Activated CD4-positive, alpha-beta T cell treated with anti-CD3 and anti-CD28 coated beads, Interleukin-10, Interleukin-2, amounts not matched to agents 100 ng/mL and 50 ng/mL, durations not matched to agents 16 hours and 8 hours (primary cell): Measurements from ENCODE around the gene FANCE.
"Not testable (repeated sequence)": the region's sequence is repeated elsewhere in the genome, so short reads cannot be mapped to it uniquely, and the experiment has no call there.

ENCODE experiments used
- DNase-seq: peaks from one replicate; pipeline ENCODE4 v3.0.0-alpha.2; 2020

Gene FANCE

DNA sequence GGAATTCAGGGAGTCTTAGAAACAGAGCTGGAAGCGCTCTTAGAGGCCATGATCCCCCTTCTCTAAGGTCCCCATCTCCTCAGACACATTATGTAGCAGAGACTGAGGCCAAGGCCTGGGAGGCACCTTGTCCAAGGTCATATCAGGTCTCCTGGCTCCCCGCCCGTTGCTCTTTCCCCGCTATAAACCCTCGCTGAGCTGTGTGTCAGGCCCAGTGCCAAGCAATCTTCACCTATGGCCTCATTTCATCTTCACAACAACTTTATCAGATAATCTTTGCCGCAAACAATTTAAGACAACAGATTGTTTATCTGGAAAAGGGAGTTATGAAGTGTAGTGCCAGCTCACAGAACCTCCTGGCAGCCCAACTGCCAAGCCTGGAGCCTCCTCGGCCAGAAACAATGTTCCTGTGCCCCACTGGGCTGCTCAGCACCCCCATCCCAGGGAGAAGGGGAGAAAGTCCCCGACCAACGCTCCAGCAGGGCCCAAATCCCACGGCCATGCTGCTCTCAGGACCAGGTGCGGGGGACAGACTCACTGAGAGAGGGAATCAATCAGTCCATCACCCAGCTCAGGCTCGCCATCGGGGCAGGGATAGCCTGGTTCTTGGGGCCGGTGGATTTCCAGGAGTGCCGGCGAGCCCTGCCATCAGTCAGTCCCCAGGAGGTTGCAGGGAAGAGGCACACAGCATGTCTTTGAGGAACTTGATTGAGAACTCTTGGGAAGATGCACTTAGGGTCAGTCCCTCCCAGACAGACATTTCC, 16.9 kb upstream of the FANCE start:
- no peak for DNase-seq

DNA sequence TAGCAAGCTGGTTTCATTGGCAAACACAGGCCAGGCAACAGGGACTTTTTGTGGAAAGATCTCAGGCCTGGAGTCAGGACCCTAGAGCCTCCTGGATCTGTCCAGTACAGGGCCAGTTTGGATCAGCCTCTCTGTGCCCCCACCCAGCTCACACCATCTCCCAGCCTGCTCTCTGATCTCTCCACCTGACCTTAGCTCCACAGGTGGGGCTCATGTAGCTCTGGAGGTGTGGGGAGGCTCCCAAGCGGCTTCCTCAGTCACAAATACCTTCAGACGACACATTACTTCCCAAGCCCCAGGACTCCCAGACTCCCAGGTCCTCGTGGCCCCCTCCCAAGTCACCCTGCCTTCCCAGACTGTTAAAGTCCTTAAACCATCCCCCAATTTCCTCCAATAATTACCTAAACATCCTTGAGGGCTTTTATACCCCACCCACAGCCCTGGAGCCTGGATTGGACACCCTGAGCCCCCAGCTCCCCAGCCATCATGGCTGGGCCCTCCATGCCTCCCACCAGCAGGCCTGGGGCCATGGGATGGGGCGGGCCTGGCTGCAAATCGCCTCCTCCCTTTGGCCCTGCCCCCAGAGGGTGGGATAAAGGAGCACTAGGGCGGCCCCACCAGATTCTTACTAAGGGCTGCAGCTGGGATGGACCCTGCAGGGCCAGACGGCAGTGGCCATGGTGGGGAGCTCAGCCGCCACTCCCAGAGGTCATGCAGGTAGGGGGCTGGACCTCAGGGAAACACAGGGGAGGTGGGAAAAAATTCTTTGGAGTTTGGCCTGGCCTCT, 15.9 kb upstream of the FANCE start:
- DNase-seq = no peak

DNA sequence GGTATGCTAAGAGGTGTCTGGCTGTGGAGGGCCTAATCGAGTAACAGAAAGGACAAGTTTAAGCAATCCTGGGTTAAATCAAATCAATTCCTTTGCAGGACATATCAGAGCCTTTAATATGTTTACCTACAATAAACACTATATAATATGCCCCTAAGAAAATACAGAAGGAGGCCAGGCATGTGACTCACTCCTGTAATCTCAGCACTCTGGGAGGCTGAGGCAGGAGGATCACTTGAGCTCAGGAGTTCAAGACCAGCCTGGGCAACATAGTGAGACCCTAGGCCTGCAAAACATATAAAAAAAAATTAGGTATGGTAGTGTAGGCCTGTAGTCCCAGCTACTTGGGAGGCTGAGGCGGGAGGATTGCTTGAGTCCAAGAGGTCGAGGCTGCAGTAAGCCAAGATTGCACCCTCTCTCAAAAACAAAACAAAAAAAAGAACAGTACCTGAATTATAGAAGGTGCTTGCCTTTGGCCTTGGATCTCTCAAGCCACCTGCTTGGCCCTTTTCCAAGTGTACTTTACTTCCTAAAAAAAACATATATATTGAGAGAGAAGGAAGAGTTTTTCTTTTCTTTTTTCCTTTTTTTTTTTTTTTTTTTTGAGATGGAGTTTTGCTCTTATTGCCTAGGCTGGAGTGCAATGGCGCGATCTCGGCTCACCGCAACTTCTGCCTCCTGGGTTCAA, 13.6 kb upstream of the FANCE start:
- not testable (repeated sequence) for DNase-seq

DNA sequence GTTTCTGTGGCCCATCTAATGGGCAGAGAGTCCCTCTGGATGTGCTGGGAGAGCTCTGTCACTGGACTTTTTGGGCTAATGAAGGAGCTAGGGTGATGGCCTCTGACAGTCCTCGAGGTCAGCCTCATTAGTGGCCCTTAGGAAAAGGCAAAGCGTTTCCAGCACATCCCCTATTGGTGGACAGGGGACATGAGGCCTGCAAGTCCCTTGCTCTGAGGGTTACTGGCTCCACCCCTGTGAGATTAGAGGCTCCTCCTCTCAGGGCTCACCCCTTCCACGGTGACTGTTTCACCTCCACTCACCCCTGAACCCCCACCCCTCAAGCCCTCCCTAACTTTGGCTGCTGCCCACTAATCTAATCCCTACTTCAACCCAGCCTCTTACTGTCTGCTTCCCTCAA, 12.8 kb upstream of the FANCE start:
- no peak for DNase-seq

DNA sequence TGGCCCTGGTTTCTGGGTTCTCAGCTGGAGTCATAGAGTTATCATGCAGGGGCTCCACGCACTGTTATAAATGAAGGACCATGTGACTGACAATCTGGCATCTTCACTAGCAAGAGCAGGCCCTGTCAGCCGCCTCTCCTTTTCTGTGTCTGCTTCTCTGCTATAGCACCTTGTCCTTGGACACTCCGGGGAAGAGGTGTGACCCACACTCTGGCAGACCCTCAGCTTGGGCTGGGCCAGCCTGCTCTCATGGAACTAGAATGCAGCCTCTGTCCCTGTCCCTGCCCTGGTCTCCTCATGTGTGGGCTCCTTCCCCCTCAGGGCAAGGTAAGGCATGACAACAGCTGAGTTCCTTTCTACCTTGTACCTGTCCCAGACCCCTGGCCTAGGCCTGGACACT, 10.9 kb upstream of the FANCE start:
- no peak for DNase-seq

DNA sequence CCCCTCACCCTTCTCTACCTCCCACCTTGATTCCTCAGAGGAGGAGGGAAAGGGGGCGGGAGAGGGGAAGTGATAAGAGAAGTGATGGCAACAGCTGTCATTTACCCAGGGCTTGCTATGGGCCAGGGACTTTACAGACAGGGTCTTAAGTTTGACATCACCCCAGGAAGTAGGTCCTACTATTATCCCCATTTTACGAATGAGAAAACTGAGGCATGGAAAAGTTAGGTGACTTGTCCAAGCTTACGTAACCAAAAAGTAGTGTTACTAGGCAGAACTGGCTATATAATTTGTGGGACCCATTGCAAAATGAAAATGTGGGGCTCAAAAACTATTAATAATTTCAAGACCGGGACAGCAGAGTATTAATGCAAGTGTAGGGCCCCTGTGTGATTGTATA, 10.5 kb upstream of the FANCE start:
- no peak for DNase-seq

DNA sequence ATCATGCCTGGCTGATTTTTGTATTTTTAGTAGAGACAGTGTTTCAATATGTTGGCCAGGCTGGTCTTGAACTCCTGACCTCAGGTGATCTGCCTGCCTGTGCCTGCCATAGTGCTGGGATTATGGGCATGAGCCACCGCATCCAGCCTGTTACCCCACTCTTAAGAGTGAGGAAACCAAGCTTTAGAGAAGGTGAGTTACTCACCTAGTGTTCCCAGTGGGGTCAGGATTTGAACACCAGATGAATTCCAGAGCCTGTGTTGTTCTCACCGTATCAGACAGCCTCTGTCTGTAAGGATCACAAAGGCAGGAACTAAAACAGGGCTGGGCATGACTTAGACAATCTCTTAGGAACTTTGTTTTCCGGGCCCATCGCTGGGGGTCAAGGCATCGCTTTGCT, 9.4 kb upstream of the FANCE start:
- DNase-seq = no peak

DNA sequence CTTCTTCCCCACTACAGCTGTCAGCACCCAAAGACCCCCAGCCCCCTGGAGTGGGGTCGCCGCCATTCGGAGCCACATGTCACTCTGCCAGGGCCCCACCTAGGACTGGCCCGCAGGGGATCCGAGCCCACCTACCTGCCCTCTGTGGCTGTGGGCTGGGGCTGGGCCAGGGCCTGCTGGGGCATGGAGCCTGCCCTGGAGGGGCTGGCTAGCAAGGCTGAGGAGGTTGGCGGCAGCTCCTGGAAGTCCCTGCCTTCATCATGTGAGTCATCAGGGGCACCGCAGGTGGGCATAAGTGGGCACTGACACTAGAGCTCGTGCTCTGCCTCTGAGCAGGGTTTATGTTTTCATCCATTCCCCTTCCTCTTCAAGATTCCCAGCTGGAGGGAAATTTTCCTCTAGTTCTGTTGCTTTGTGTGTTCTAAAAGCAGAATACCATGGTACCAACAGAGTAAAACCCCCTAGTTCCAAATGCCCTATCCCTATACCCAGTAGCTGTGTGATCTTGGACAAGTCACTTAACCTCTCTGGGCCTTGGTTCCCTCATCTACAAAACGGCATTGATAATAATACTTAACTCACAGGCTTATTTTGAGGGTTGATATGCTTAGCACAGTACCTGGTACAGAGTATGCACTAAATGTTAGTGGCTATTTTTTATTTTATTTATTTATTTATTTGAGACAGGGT, 8.7 kb upstream of the FANCE start:
- no peak for DNase-seq

DNA sequence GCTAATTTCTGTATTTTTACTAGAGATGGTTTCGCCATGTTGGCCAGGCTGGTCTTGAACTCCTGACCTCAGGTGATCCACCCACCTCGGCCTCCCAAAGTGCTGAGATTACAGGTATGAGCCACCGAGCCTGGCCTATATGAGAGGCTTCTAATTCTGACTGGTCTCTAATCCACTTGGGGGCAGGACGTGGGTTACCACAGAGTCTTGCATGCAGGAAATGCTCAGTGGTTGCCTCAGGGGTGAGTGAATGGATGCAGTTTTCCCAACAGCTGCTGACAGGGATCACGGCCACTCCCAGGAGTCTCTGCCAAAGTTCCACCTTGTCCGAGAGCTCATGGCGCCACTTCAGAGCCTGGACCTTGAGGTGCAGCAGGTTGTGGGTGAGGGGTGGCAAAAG, 6.4 kb upstream of the FANCE start:
- peak; percentile 53 for DNase-seq

DNA sequence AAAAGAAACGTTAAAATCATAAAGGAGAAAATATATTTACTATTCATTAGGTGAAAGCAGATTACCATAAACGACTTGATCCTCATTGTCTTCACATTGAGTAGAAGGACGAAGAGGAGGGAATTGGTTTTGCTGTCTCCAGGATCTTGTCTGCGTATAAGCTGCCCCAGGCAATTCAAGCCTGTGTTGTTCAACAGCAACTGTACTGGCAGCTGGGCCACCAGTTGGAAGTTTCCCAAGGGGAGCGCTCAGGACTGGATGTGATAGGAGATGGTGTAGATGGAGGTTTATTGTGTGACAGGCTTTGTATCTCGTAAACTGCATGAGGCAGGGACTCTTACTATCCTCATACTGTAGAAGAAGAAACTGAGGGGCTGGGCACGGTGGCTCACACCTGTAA, 3.9 kb upstream of the FANCE start:
- no peak for DNase-seq

DNA sequence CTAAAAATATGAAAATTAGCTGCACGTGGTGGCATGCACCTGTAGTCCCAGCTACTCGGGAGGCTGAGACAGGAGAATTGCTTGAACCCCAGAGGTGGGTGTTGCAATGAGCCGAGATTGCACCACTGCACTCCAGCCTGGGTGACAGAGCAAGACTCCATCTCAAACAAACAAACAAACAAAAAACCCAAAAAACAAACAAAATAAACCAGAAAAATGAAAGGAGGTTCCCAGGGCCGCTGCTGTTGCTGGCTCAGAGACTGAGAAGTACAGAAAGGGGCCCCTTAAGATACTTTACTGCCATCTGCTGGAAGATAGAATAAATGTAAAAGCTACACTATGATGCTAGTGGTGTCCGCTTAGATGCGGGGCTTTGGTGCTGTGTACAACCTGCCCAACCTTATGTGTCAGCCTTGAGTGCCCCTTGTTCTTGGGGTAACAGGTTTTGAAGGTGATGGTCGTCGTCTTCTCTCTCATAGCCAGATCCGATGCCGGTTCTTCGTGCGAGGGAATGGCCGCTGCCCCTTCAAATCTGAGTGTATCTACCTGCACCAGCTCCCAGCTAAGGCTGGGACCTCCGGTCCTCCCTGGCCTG, 2.8 kb upstream of the FANCE start:
- peak; percentile 84 for DNase-seq

DNA sequence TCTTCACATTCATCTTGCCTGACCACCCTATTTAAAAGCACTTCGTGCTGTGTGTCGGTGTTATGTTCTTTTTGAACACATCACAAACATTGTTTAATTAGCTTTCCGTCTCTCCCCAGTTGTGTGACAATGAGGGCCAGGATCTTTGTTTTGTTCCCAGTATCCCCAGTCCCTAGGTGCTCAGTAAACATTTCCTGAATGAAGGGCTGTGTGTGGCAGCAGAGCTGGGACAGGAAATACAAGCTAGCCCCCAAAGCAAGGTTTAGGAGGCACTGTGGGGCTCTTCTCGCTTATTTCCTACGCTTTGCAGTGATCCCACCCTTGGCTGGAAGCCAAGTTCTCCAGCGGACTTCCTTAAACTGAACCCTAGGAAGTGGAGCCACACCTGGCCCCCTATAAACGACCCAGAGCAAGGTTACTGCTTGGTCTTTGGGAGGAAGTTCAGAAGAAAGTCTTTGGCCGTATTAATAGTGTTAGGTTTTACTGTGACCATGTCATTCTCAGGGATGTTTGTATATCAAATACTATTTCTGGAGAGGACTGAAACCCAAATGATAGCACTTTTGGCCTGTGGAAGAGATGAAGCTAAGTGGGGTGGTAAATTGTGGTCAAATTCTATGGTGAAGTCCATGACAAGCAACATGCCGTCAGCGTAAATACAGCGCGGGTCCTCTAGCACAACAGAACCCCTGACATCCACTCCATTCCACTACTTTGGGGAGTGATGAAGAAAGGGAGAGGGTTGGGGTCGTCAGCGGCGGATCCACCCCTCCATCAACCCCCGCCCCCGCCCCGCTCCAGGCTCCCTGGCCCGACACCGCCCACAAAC, 570 bp upstream of the FANCE start:
- no peak for DNase-seq

DNA sequence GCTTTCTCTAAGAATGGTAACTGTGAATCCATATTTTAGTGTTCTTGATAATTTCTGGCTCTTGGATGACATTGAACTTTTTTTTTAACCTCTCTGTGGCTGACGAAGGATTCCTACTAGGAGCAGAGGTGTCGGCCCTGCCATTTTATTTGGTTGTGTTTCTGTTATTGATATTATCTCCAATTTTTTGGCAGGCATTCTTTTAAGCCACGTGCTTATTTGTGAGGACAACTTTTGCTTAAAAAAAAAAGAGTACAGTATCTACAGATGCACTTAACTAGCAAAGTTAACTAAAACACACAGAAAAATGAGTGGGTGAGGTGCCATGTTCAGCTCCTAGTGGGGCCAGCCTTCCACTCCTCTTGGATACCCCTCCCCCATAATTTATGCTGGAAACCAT, 1.1 kb downstream of the FANCE start:
- DNase-seq = no peak

DNA sequence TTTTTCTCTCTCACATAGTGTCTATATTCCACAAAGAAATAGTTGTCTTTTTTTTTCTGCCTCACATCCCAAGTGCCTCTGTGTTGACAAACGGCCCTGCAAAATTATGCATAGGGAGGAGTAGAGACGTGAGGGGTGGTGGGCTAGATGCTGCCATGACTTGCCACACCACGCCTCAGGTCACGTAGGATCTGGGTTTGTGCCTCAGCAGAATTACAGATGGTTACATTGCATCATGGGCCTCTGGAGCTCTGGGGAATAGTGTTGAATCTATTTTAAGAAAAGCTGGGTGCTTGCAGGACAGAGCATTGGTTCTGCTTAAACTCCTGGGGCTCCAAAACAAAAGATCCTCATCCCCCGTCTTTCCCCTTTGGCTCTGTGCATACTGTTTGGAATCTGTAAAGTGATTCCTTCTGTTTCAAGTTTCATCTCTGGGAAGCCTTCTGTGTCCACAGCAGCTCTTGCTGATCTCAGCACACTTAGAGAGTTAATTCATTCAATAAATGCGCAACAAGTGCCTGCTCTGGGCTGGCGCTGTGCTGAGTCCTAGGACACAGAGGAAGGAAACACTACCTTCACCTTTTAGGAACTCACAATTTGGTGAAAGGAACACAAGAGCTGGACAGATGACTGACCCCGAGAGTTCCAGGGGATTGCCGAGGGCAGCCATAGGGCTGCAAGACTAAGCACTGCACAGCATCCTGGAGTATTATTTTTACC, 2.4 kb downstream of the FANCE start:
- no peak for DNase-seq

DNA sequence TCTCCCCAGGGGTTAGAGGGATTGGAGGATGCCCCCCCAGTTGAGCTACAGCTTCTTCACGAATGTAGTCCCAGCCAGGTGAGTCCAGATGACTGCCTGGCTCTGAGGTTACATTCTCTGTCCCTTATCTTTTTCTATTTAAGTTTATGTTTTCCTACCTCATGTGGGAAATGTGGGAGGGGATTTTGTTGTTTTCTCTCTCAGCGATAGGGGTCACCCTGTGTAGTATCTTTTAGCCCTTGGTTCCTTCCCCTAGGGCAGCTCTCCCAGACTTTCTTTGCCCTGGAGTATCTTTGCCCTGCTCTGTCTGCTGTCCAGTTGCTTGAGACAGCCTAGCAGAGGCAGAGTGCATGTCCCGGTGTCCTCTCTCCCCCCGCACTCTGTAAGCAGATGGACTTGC, 5.8 kb downstream of the FANCE start:
- no peak for DNase-seq

DNA sequence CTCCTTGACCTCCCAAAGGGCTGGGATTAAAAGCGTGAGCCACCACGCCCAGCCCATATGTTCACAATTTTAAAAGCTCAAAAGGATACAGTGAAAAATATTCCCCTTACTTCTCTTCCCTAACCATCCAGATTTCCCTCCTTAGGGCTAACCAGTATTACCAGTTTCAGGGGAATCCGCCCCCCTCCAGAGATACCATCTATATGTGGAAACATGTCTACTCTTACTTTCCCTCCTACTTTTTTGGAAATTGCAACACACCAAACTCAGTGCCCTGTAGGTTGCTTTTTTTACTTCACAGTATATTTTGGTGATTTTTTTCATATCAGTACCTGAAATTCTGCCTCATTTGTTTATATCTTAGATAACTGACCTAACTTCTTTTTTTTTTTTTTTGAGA, 9.1 kb downstream of the FANCE start:
- DNase-seq = no peak

DNA sequence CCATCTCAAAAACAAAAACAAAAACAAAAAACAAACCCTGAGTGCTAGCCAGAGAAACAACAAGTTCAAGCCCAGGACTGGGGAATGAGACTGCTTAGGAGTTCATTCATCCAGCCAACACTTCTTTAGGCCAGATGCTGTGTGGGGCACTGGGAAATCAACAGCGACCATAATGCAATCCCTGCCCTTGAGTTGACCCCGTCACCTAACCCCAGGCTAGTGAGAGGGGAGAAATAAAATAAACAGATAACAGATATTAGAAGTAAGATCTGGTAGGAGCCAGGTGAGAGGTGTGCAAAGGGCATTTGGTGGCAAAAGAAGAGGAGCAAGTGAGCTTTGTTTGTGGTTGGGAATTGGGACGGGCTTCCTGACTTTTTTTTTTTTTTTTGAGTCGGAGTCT, 11.2 kb downstream of the FANCE start:
- no peak for DNase-seq

DNA sequence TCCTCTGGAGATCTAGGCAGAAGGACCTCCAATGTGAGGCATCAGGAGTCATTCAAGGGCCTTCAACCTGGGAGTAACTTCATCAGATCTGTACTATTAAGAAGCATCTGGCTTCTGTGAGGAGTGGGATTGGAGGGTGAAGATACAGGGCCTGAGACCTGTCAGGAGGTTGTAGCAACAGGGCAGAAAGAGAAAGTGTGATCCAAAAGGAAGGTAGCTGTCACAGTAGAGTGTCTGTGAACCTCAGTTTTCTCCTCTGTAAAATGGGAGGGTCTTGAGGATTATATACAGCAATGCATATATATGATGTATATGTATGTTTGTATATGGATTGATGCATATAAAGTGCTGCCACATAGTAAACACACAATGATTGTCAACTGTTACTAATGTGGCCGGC, 13.5 kb downstream of the FANCE start:
- no peak for DNase-seq

DNA sequence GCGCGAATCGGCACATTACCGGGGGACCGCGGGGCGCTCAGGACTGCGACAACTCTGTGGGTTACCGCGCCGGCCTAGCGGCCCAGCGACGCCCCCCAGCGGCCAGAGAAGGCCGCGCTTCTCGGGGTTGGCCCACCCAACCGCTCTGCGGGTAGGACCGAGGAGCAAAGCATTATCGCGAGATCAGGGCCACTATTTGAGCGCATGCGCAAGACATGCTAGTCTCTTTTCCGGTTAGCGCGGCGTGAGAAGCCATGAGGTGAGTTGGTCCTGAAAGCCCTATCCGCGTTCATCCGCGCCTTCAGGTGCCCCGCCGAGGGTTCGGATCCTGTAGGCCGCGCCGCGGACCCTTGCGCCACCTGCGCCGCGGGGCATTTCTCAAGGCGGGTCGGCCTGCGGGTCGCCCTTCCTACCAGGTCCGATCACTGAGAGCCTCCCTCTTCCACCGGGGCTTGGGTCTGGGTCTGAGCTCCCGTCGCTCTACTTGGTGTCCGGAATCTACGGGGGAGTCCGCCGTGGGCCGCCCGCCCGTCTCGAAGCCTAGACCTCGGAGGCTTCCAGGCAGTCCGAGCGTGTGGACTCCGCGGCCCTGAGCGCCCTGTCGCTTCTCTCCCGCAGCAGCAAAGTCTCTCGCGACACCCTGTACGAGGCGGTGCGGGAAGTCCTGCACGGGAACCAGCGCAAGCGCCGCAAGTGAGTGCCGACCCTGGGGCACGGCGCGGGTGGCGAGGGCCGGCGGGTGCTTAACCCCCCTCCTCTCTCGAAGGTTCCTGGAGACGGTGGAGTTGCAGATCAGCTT, 16.2 kb downstream of the FANCE start, which contains the start of gene RPL10A:
Gene RPL10A (plus strand): TSS at position 221 of the 799 bp plus-strand sequence. CDS start 34 bp downstream, at position 255.
- DNase-seq = peak; percentile 98
